ENCODE measurements around the gene MS4A10.

MS4A10 gene

GRCh38 chr11:60849641-60850520 is 64.7 kb downstream of the MS4A10 start:
- no peak for DNase-seq (ENCODE audit: low read depth)

Data from stimulated activated CD8-positive, alpha-beta memory T cell treated with anti-CD3 and anti-CD28 coated beads, Interleukin-4, amount 100 ng/mL, for 24 hours (primary cell).